HG02571 (cell line): ENCODE measurements around the gene ITGB1BP2.
"Not testable (repeated sequence)": the region's sequence is repeated elsewhere in the genome, so short reads cannot be mapped to it uniquely, and the experiment has no call there.

Source experiments
- ATAC-seq: cut with Tn5 transposase; IDR thresholded peaks from one replicate; pipeline ENCODE4 v1.9.1; 2021; ENCODE audit warnings: mild to moderate bottlenecking, moderate library complexity; ENCODE audit not compliant: unreplicated experiment

ITGB1BP2 gene

GRCh38 chrX:71300495-71300894, 1.1 kb upstream of the ITGB1BP2 start:
- ATAC-seq, result not testable (repeated sequence)

DNA sequence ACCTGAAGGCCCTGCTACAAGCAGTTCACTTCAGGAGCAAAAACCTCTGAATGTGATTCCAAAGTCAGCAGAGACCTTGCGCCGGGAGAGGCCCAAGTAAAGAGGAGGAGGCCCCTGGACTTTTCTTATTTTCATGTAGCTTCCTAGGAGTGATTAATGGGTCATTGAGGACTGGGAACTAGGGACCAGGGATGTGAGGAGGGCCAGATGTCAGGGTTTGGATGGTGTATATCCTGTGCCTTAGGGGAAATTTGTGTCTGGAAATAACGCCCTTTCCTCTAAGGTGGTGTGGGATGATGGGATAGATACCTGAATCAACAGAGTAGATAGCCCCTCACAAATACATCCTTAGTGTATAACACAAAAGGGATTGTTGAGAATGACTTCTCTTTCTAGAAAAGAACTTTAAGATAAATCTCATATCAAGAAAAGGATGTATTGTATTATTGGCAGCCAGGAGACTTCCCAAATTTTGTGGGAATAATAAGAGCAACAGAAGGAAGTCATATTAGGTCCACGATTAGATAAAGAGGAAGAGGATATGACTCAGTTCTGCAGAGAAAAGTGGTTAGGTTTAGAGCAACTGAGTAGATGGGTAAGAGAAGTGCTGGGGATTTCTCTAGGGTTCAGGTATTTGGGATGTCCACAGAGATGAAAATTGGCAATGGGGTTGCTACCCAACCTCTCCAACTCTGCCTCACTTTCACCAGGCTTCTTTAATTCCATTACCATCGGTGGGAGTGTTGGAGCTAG, 1.1 kb downstream of the ITGB1BP2 start:
- no peak for ATAC-seq

- ATAC-seq, result no peak
These were observed 3.0 kb downstream of the ITGB1BP2 start for GRCh38 chrX:71304561-71304960.

GRCh38 chrX:71315917-71316316, 14.4 kb downstream of the ITGB1BP2 start:
- ATAC-seq, result no peak

DNA sequence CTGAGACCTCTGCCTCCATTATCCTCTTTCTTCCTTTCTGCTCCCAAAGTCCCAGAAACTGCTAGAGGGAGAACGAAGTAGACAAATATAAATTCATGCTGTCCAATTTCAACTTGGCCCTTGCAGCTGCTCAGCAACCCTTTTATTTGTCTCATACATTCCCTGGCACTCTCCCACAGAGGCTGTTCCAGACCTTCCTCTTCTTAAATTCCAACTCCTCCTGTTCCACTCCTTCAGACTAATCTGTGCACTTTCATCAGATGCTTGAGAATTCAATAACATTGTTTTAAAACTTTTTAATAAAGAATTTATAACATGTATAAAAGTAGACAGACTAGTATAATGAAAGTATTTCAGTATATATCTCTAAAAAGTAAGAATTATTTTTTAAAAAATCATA, 15.4 kb downstream of the ITGB1BP2 start:
- not testable (repeated sequence) for ATAC-seq

DNA sequence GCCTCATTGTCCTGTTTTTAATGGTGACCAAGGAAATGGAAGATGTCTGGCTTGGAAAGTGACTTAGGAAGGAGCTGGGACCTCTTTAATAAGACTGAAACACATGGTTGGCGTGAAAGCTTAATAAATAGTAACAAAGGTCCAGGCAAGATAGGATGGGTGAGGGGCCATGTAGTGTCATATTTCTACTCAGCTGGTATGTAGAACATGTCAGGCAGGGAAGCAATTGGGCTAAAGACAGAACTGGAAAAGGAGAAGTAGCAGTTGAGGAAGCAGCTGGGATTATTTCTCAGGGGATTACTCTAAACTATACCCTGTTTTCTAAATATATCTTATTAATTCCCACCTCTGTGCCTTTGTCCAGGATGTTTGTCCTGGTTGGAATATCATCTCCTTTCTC, 18.6 kb downstream of the ITGB1BP2 start:
- ATAC-seq, result no peak

GRCh38 chrX:71321731-71322130, 20.2 kb downstream of the ITGB1BP2 start:
- ATAC-seq, result no peak

DNA sequence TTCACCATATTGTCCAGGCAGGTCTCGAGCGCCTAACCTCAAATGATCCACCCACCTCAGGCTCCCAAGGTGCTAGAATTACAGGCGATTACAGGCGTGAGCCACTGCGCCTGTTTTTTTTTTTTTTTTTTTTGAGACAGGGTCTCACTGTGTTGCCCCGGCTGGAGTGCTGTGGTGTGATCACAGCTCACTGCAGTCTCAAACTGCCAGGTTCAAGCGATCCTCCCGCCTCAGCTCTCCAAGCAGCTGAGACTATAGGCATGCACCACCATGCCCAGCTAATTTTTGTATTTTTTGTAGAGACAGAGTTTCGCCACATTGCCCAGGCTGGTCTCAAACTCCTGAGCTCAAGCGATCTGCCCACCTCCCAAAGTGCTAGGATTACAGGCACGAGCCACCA, 22.9 kb downstream of the ITGB1BP2 start:
- not testable (repeated sequence) for ATAC-seq

DNA sequence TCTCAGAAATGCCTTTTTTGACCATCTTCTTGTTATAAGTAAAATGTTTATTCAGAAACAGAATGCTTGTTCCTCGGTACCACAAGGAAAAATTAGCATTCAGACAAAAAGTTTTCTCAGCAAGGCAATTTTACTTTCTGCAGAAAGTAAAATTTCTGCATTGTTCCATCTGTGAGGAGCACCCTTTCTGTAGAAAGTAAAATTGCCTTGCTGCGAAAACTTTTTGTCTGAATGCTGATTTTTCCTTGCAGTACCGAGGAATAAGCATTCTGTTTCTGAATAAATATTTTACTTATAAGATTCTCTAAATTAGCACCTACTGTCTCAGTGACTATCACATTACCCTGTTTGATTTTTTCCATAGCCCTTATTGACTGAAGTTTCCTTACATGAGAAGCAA, 24.8 kb downstream of the ITGB1BP2 start:
- no peak for ATAC-seq

- ATAC-seq, result not testable (repeated sequence)
These were observed 47.7 kb downstream of the ITGB1BP2 start for GRCh38 chrX:71349151-71349665.

- ATAC-seq, result not testable (repeated sequence)
These were observed 48.3 kb downstream of the ITGB1BP2 start for GRCh38 chrX:71349867-71350266.

- not testable (repeated sequence) for ATAC-seq
These were observed 50.9 kb downstream of the ITGB1BP2 start for GRCh38 chrX:71352439-71352838.
